A204.1 (cell line): ENCODE measurements around the gene ESPNL.

Experiments
- FAIRE-seq: peaks from 2 replicates; lab custom pipeline; 2012; peaks lifted over from hg19 to GRCh38; lab: Jason Lieb, UNC

The ESPNL gene

GRCh38 chr2:238171575-238172187 lies 71.5 kb downstream of the ESPNL start:
- no peak for FAIRE-seq

GRCh38 chr2:238172439-238172838 lies 72.3 kb downstream of the ESPNL start:
- FAIRE-seq, result no peak

GRCh38 chr2:238173692-238174091 lies 73.6 kb downstream of the ESPNL start:
- no peak for FAIRE-seq

GRCh38 chr2:238174291-238174690 lies 74.2 kb downstream of the ESPNL start:
- no peak for FAIRE-seq

GRCh38 chr2:238174701-238175100 lies 74.6 kb downstream of the ESPNL start:
- FAIRE-seq, result no peak

GRCh38 chr2:238176613-238177012 lies 76.5 kb downstream of the ESPNL start:
- no peak for FAIRE-seq

- no peak for FAIRE-seq
These were observed 80.4 kb downstream of the ESPNL start for GRCh38 chr2:238180554-238180953.

GRCh38 chr2:238182362-238182761 lies 82.2 kb downstream of the ESPNL start:
- FAIRE-seq, result no peak
